Measurements from ENCODE around the gene ZSWIM4. TPM values are rescaled to one million over a fixed set of nuclear protein-coding genes. Genes with fewer than 3 reads are reported as not detected.

ZSWIM4 gene
- total and polyA plus RNA-seq, 7 donors = 0.77 to 7.8 (median 3.7) TPM

DNA sequence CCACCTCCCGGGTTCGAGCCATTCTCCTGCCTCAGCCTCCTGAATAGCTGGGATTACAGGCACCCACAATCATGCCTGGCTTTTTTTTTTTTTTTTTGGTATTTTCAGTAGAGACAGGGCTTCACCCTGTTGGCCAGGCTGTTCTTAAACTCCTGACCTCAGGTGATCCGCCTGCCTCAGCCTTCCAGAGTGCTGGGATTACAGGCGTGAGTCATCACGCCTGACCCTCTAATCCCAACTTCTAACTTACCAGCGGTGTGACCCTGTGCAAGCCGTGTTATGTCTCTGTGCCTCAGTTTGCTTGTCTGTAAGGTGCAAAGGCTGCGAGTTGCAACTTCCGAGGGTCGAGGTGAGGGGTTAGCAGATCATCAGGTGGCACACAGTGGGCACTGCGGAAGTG lies 17.3 kb downstream of the ZSWIM4 start:
- H3K4me1 ChIP-seq = no peaks in the 10 kb centered on the region
- DNase-seq (no peak), ATAC-seq (no peak)
- peaks cover 0 to 28% of the 10 kb centered on the region in 2 donors for H3K36me3 ChIP-seq (ENCODE audit: insufficient read depth in 1 of 2, low read depth in 1 of 2)
- no peaks in the 10 kb centered on the region for H3K9me3 ChIP-seq
- no peak overlapping the region for H3K4me3 ChIP-seq
- H3K27ac ChIP-seq = no peak overlapping the region
- H3K27me3 ChIP-seq (ENCODE audit: insufficient read depth in 3 of 3, low read length in 2 of 3) = no peaks in the 10 kb centered on the region
- intact Hi-C loops (cut with DNase I) = no loop called here
- TF ChIP-seq, protein P1, sequence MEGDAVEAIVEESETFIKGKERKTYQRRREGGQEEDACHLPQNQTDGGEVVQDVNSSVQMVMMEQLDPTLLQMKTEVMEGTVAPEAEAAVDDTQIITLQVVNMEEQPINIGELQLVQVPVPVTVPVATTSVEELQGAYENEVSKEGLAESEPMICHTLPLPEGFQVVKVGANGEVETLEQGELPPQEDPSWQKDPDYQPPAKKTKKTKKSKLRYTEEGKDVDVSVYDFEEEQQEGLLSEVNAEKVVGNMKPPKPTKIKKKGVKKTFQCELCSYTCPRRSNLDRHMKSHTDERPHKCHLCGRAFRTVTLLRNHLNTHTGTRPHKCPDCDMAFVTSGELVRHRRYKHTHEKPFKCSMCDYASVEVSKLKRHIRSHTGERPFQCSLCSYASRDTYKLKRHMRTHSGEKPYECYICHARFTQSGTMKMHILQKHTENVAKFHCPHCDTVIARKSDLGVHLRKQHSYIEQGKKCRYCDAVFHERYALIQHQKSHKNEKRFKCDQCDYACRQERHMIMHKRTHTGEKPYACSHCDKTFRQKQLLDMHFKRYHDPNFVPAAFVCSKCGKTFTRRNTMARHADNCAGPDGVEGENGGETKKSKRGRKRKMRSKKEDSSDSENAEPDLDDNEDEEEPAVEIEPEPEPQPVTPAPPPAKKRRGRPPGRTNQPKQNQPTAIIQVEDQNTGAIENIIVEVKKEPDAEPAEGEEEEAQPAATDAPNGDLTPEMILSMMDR (IDR thresholded peaks at IDR 0.05) = no peak
- WGBS, 3 donors = 90 to 97% (median 93%) methylated on average over 11 of the region's 11 CpGs

DNA sequence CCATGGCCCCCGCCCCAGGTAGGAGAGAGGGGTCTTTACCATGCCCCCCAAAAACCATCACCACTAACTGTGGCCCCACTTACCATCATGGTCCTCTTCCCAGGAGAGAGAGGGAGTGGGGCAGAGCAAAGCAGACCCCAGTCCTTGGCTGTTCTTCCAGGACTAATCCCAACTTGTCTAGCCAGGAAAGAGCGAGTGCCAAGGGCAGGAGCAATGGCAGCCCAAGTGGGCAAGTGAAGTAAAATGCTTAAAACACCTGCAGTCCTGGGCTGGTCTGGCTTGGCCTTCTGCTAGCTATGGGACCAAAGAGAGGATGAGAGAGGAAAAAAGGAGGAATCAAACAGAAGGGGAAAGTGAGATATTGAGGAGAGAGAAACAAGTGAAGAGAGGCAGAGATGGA lies 17.9 kb downstream of the ZSWIM4 start:
- Histone ChIP-seq H3K27ac (no peak overlapping the region), H3K9me3 (no peaks in the 10 kb centered on the region), H3K4me3 (no peak overlapping the region), H3K36me3 (ENCODE audit: insufficient read depth in 1 of 2, low read depth in 1 of 2) (peaks cover 0 to 28% of the 10 kb centered on the region in 2 donors), H3K4me1 (no peaks in the 10 kb centered on the region), H3K27me3 (ENCODE audit: insufficient read depth in 3 of 3, low read length in 2 of 3) (no peaks in the 10 kb centered on the region)
- intact Hi-C loops (cut with DNase I) = no loop called here
- 95 to 100% (median 99%) methylated on average over 1 to 2 of the region's 2 CpGs for WGBS, 3 donors
- no peak for ATAC-seq
- TF ChIP-seq, protein P1 (IDR thresholded peaks at IDR 0.05) = no peak
- DNase-seq = no peak

DNA sequence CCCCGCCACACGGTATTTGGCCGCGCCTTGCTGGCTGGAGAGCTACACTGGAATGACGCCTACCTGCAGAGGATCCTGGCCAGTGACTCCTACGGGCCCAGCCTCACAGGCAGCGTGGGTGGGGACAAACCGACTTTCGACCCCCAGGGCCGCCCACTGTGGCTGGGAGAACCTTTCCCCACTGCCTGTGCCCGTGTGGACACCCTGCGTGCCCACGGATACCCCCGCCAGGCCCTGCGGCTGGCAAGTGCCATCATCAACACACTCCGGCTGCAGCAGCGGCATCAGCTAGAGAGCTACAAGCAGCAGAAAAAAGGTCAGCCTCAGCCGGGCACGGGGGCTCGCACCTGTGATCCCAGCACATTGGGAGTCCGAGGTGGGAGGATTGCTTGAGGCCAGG lies 19.3 kb downstream of the ZSWIM4 start:
- intact Hi-C loops (cut with DNase I) = no loop called here

DNA sequence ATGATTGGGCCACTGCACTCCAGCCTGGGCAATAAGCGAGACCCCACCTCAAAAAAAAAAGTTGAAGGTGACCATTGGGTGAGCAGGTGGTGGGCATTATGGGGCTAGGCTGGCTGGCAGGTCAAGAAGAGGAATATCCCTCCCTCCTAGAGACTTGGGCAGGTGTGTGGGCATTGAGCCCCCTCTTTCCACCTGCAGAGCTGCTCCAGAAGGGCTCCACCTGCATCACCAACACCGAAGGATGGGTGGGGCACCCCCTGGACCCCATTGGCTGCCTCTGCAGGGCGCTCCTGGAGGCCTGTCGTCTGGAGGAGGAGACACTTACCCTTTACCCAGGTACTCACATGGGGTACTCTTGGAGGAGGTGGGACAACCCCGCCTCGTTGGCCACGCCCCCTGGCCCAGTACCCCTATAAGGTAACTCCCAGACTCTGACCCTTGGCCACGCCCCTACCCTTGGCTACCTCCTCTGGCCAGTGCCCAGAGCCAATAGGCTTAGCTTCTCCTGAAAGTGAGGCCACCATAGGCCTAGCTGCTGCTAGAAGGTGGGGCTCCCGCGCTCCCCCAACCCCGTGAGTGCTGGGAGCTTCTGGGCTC lies 21.9 kb downstream of the ZSWIM4 start:
- TF ChIP-seq, protein P1 (IDR thresholded peaks at IDR 0.05) = no peak
- H3K9me3 ChIP-seq = no peaks in the 10 kb centered on the region
- no peaks in the 10 kb centered on the region for H3K27me3 ChIP-seq (ENCODE audit: insufficient read depth in 3 of 3, low read length in 2 of 3)
- peaks cover 0 to 9% of the 10 kb centered on the region in 2 donors for H3K36me3 ChIP-seq (ENCODE audit: insufficient read depth in 1 of 2, low read depth in 1 of 2)
- no peaks in the 10 kb centered on the region for H3K4me1 ChIP-seq
- DNase-seq = no peak
- WGBS, 3 donors = 75 to 78% (median 75%) methylated on average over 11 of the region's 11 CpGs
- H3K4me3 ChIP-seq = no peak overlapping the region
- H3K27ac ChIP-seq = no peak overlapping the region
- intact Hi-C loops (cut with DNase I) = no loop called here
- no peak for ATAC-seq

More for the DNA sequence above, 19.3 kb downstream of the ZSWIM4 start:
- no peak overlapping the region for H3K27ac ChIP-seq
- H3K9me3 ChIP-seq = no peaks in the 10 kb centered on the region
- H3K4me3 ChIP-seq = no peak overlapping the region
- no peaks in the 10 kb centered on the region for H3K27me3 ChIP-seq (ENCODE audit: insufficient read depth in 3 of 3, low read length in 2 of 3)
- H3K4me1 ChIP-seq = no peaks in the 10 kb centered on the region
- peaks cover 0 to 18% of the 10 kb centered on the region in 2 donors for H3K36me3 ChIP-seq (ENCODE audit: insufficient read depth in 1 of 2, low read depth in 1 of 2)
- TF ChIP-seq, protein P1 (IDR thresholded peaks at IDR 0.05) = no peak
- DNase-seq (no peak), ATAC-seq (no peak)
- 91 to 95% (median 92%) methylated on average over 20 to 21 of the region's 21 CpGs for WGBS, 3 donors
